ENCODE data around the gene CBFA2T2.
A peak's percentile ranks its signal among the peaks of the same experiment; 100 is the strongest.

Gene CBFA2T2

GRCh38 chr20:33656010-33656782 lies 166.3 kb downstream of the CBFA2T2 start:
- no peak for DNase-seq

- no peak for DNase-seq
Observed at GRCh38 chr20:33656783-33657703, 167.1 kb downstream of the CBFA2T2 start.

GRCh38 chr20:33657704-33658095 lies 167.8 kb downstream of the CBFA2T2 start:
- DNase-seq = no peak

DNA sequence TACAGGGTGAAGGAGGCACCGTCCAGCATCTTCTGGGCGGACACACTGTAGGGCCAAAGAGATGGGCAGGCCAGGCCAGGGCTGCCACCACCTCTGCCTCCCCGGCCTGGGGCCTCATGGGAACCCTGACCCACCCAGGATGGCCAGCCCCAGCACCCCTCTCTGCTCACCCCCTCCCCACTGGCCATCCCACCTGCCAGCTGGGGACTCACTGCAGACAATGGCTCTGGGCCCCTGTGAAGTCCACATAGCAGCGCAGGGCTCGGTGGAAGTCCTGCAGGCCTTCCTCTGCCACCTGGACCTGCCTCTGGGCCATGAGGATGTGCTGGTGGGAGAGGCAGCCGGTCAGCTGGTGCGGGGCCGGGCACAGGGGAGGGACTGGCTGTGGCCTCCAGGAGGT lies 168.6 kb downstream of the CBFA2T2 start:
- DNase-seq = no peak

- no peak for DNase-seq
Observed at GRCh38 chr20:33658929-33659328, 169.0 kb downstream of the CBFA2T2 start.

DNA sequence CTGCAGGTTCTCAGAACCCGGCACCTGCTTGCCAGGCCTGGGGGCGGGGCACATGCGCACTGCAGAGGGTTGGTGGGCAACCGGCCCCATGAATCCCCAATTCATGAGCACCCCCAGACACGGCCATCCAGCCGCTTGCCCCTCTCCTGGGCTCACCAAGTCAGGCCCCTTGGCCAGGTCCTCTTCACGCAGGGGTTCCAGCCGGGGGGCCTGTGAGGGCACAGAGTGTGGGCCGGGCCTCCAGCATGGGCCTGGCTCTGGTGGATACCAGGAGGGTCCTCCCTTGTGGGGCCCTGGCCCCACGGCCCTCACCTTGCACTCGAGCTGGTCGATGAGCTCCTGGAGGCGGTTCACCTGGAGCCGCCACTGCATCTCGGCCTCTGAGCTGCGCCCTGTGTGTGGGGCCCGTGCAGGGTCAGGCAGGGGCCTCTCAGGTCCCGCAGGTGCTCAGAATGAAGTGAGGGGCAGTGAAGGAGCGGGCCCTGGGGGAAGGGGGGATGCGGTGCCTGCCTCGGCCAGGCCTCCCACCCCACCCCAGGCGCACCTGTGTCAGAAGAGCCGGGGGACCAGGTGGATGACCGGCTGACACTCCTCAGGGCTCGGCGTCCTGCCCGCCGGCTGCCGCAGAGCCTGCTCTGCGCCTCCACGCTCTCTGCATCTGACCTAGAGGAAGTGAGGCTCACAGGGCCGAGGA lies 169.6 kb downstream of the CBFA2T2 start:
- DNase-seq = no peak

DNA sequence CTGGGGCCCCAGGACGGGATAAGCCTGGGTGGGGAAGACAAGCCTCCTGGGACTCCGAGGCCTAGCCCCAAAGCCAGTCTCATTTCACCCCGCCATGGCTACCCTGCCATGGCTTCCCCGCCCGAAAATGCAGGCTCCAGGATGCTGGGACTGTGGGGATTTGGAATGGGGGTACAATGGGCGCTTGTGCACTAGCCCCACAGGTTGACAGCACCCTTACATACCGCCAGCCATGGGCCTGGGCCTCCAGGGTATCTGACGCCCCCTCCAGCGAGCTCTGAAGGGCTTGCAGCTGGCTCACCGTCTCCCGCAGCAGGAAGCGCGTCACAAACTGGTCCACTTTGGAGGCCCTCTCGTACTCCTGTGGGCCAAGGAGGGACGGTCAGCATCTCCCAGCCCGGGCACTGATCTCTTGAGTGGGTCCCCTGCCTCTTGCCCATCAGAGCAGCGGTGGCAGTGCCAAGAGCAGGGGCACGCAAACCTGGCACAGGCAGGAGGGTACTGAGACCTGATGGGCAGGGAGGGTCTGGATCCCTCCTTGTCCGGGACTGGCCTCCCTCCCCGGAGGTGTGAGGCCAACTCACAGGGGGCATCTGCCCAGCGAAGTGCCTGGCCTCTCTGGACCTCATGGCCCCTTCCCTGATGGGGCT lies 170.3 kb downstream of the CBFA2T2 start:
- no peak for DNase-seq

DNA sequence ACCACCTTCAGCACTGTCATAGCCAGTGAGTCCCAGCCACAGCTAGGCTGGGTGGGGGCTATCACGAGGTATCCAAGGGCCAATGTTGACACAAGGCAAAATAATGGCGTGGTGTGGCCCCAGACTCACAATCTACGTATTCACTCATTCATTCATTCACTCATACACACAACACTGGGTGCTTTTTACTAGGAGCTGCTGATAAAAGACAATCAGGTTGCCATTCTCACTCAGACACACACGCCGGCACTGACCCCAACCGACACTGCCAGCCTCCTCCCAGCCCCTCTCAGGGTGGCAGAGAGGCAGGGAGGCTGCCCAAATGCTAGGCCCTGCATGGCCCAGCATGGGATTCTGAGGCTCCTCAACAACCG lies 170.8 kb downstream of the CBFA2T2 start:
- no peak for DNase-seq

GRCh38 chr20:33662172-33662571 lies 172.3 kb downstream of the CBFA2T2 start, which contains the start of gene C20orf144:
Gene C20orf144 (plus strand): TSS chr20:33662327. CDS start chr20:33662346, 19 bp downstream.
- no peak for DNase-seq

GRCh38 chr20:33663161-33664084 lies 173.5 kb downstream of the CBFA2T2 start:
- DNase-seq = peak; percentile 81

- DNase-seq = no peak
Observed at GRCh38 chr20:33664085-33664761, 174.3 kb downstream of the CBFA2T2 start.

GRCh38 chr20:33664762-33665144 lies 174.9 kb downstream of the CBFA2T2 start:
- DNase-seq = no peak

DNA sequence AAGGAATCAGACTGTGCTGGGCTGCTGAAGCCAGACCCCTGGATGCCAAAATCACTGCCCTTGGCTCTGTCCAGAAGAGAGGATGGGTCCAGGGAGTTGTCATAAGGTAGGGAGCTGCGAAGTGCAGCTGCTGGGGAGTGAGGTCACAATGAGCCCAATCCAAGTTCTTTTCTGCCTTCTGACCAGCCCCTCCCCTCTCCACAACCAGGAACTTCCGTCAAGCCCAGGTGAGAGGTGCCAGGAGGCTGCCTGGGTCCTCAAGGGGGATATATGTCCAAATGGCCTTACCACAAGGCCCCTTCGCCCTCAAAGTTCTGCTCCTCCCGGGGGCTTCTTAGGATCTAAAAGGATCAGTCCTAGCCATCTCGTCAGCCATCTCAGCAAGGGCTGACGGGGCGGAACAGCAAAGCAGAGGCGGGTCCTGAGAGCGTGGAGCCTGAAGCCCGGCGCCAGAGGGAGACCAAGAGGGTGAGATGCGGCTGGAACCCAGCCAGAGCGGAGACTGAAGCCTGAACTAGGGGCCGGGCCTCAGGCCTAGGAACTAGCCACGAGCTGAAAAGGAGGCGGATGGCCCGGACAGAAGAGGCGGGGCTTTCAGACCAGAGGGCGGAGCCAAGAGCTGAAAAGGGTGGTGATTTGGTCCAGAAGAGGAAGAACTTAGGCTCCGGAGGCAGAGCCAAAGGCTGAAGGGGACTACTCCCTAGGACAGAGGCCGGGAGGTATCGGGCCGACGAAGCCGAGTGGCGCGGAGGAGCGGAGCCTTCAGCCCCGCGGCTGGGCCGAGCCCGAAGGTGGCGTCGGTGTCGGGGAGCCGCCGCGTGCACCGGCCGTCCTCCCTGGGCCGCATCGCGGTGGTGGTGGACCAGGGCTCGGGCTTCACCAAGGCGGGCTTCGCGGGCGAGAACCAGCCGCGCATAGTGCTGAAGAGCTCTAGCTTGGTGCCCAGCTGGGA lies 176.7 kb downstream of the CBFA2T2 start, which contains the start of gene ACTL10:
Gene ACTL10 (plus strand): TSS at position 651 of the 952 bp plus-strand sequence. CDS start 555 bp downstream, outside the sequence.
- peak; percentile 84 for DNase-seq

DNA sequence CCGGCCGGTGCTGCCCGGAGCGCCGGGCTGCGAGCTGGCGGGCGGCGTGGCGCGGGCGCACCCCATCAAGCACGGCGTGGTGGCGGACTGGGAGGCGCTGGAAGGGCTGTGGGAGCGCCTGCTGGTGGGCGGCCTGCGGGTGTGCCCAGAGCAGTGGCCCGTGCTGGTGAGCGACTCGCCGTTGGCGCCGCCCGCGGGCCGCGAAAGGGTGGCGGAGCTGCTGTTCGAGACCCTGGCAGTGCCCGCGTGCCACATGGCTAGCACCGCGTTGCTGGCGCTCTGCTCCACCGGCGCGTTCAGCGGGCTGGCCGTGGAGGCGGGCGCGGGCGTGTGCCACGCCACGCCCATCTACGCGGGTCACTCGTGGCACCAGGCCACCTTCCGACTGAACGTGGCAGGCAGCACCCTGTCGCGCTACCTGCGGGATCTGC lies 177.4 kb downstream of the CBFA2T2 start:
- DNase-seq = peak; percentile 23

DNA sequence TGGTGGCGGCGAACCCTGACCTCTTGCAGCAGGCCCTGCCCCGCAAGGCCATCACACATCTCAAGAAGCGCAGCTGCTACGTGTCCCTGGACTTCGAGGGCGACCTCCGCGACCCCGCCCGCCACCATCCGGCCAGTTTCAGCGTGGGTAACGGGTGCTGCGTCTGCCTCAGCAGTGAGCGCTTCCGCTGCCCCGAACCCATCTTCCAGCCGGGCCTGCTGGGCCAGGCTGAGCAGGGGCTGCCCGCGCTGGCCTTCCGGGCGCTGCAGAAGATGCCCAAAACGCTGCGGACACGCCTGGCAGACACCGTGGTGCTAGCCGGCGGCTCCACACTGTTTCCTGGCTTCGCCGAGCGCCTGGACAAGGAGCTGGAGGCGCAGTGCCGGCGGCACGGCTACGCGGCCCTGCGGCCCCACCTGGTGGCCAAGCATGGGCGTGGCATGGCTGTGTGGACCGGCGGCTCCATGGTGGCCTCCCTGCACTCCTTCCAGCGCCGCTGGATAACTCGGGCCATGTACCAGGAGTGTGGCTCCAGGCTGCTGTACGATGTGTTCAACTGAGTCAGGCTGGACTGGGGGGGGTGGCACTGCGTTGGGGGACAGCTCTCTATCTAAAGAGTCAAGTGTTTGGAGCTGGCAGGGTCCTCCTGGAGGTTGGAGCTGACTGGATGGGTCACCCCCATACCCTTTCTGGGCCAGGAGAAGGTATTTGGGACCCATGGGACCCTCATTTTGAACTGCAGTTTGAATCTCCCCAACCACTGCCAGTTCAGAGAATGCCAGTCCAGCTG lies 178.0 kb downstream of the CBFA2T2 start:
- peak; percentile 72 for DNase-seq

DNA sequence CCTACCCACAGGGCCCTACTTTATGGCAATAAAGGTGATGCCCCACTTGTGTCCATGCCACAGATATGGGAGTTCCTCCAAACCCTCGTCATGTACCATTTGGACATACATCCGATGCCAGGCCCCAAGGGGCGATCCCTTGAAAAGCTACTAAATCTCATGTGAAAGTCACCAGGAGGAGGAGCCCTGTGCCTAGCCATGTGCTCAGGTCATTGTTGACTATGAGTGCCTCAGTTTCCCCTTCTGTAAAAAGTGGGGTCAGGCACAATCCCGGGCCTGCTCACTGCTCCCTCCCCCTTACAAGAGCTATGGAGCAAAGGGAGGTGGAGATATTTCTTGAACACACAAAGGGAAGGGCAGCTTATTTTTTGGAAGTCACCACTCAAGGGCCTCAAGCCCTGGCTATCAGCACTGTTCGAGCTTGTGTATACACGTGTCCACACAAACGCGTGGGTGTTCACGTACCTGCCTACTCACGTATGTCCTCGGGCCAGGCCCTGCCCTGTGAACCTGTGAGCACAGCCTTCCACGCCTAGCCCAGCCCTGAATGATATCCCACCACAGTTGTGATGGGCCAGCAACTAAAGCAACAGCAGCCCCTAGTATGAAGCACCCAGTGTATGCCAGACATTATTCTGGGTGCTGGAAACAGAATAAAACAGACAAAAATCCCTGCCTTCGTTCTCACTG lies 178.7 kb downstream of the CBFA2T2 start:
- no peak for DNase-seq

GRCh38 chr20:33669224-33669623 lies 179.3 kb downstream of the CBFA2T2 start:
- no peak for DNase-seq

All from CD4-positive, alpha-beta T cell treated with Interleukin-4 for 4 hours (primary cell).